Adrenal gland (tissue), 5 donors: ENCODE results near the gene RGS3.

Experiments
- CTCF ChIP-seq, 6 experiments: fragments of 450-650 bp in 4 of 6; fragments of 200-600 bp in 2 of 6; sonication (generic) in 1 of 6; IDR thresholded peaks; 1 replicate in 5 of 6; 2 replicates in 1 of 6; pipeline versions ENCODE4 v1.5.1 to v1.8.0; 2016 to 2021; ENCODE audit warnings: antibody characterized with exemption in 6 of 6, mild to moderate bottlenecking in 2 of 6, moderate library complexity in 1 of 6
- POLR2A ChIP-seq, 2 donors: fragments of 450-650 bp; IDR thresholded peaks; one replicate each; pipeline ENCODE4 v1.6.1; 2017; ENCODE audit warnings: antibody characterized with exemption in 2 of 2, mild to moderate bottlenecking in 2 of 2, moderate library complexity in 1 of 2
- donor health status: DM: no; HTN: no; CAD: no.

GRCh38 chr9:113528088-113528487, 64.6 kb downstream of the RGS3 start:
- TF ChIP-seq POLR2A (IDR thresholded peaks at IDR 0.05) (no peak), CTCF (IDR thresholded peaks at IDR 0.05) (no peak)
